Measurements from ENCODE around the gene SGMS2.

Gene SGMS2

GRCh38 chr4:107956011-107956410 is 131.3 kb downstream of the SGMS2 start:
- Histone ChIP-seq H3K4me3 (ENCODE audit: low read depth, low read length) (no peak overlapping the region), H3K27me3 (replicated peaks) (no peaks in the 10 kb centered on the region), H3K36me3 (replicated peaks) (no peaks in the 10 kb centered on the region), H3K27ac (no peak overlapping the region)
- in situ Hi-C loops (cut with HindIII; ENCODE audit: low pct_ligation_motif_present, low sequenced_read_pairs): no loop called here
- no peak for DNase-seq
- no peak for TF ChIP-seq CTCF (IDR thresholded peaks at IDR 0.05; ENCODE audit: low read depth, low read length, missing control alignments)

Measured in brain microvascular endothelial cell (primary cell).